Ovary (tissue), 10 donors: ENCODE results near the gene PFN2. TPM values are rescaled to one million over a fixed set of nuclear protein-coding genes. Genes with fewer than 3 reads are reported as not detected.

Source experiments
- DNase-seq, 5 donors: peaks; one replicate each; pipeline ENCODE4 v3.0.0-alpha.2; 2019 to 2020
- H3K27ac ChIP-seq, 2 donors: fragments of 200-600 bp; one replicate each; pipeline versions ENCODE4 v1.5.1 to v1.8.0; 2019 to 2022
- H3K27me3 ChIP-seq: fragments of 200-600 bp; one replicate; pipeline ENCODE4 v1.8.0; 2022
- H3K36me3 ChIP-seq: fragments of 200-600 bp; sonication (generic); one replicate; pipeline ENCODE4 v1.5.1; 2019
- H3K4me1 ChIP-seq: one replicate; pipeline ENCODE4 v1.8.1; 2013; ENCODE audit warnings: mild to moderate bottlenecking, moderate library complexity; ENCODE audit not compliant: insufficient read depth
- H3K4me3 ChIP-seq: fragments of 200-600 bp; sonication (generic); one replicate; pipeline ENCODE4 v1.5.1; 2017
- H3K9me3 ChIP-seq, 2 donors: fragments of 200-600 bp in 1 of 2; sonication (generic) in 1 of 2; one replicate each; pipeline versions ENCODE4 v1.5.1 to v1.8.1; 2013 to 2019; ENCODE audit warnings: mild to moderate bottlenecking in 1 of 2, moderate library complexity in 1 of 2
- EP300 ChIP-seq: sonication (generic); formaldehyde crosslinking; IDR thresholded peaks from one replicate; pipeline ENCODE4 v1.6.1; 2017; ENCODE audit warnings: antibody characterized with exemption
- POLR2A ChIP-seq: fragments of 450-650 bp; IDR thresholded peaks from one replicate; pipeline ENCODE4 v1.6.1; 2017; ENCODE audit warnings: antibody characterized with exemption, mild to moderate bottlenecking, moderate library complexity
- WGBS, 3 donors: extraction: QIAGEN DNeasy Blood & Tissue Kit in 1 of 3; methylation state at CpG; one replicate each; pipeline versions ENCODE4 v1.1.5 to v1.1.7; 2013 to 2017; 5-methylcytosine and 5-hydroxymethylcytosine counted together
- intact Hi-C, 4 donors: fragments of 100-400 bp; cut with DNase I; formaldehyde crosslinking; loops; one replicate each; pipeline versions ENCODE4 v1.11.0 to v1.15.1; 2022 to 2023
- long read RNA-seq, 3 donors: library from polyadenylated mRNA in 2 of 3; unstranded in 2 of 3; transcript quantifications; one replicate each; pipeline ENCODE4 v2.0.0 and lab custom pipeline, GENCODE V29; 2021 to 2026
- polyA plus RNA-seq, 2 donors: library from polyadenylated mRNA; stranded (reverse); fragments of 200-250 nt in 1 of 2; fragments of 350-450 nt in 1 of 2; fragmentation: Illumina TruSeq in 1 of 2; extraction: RNeasy Lipid Tissue Mini Kit (QIAGEN cat#74804) in 1 of 2; gene quantifications; one replicate each; pipeline ENCODE4 v1.2.3, GENCODE V29; 2013 to 2014
- total RNA-seq, 7 donors: library from RNA; depleted of rRNA in 2 of 7; stranded (reverse); fragments of >200 nt in 2 of 7; fragmentation: NEBNext Ultra II Directional in 3 of 7; extraction: Animal tissue kit (Norgen Biotek cat#: 25700) in 3 of 7; gene quantifications; one replicate each; pipeline versions ENCODE4 v1.1.0 to v1.2.4, GENCODE V29; 2016 to 2023
- TF ChIP-seq, protein P1 (sequence below), 3 donors: fragments of 450-650 bp in 2 of 3; fragments of 200-600 bp in 1 of 3; IDR thresholded peaks; one replicate each; pipeline versions ENCODE4 v1.5.1 to v1.8.0; 2016 to 2022; ENCODE audit warnings: antibody characterized with exemption in 3 of 3, mild to moderate bottlenecking in 1 of 3
- donor health status: DM: no; HTN: no; CAD: no; lungs with moderate emphysema.
- donor health status: DM: no; HTN: no; CAD: no.
- donor health status: Bipolar disorder and iron deficiency.
- donor health status: DM: yes; HTN: yes; CAD: no.
- donor health status: DM: no; HTN: no; CAD: no.
- donor health status: DM: yes; HTN: yes; CAD: no.

Gene PFN2, protein sequence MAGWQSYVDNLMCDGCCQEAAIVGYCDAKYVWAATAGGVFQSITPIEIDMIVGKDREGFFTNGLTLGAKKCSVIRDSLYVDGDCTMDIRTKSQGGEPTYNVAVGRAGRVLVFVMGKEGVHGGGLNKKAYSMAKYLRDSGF
- total RNA-seq (100 to 1,000 TPM in 1 of 7 donors, 10 to 100 TPM in 6; 48.3 to 113 (median 88.9) TPM), polyA plus RNA-seq (100 to 1,000 TPM in 1 of 2 donors, 10 to 100 TPM in 1; 83.2 to 175 TPM)
- long read RNA-seq, donor 1, transcript PFN2-203 (3 exons, 1,780 nt): major isoform, 286 of 376 reads
- long read RNA-seq, donor 1, transcript PFN2-207 (3 exons, 894 nt): minor isoform, 6 of 376 reads
- long read RNA-seq, donor 1, transcript PFN2-201 (3 exons, 2,261 nt): minor isoform, 59 of 376 reads
- long read RNA-seq, donor 1, partial matches to known transcripts: 3 of 376 reads
- long read RNA-seq, donor 1, other reads (novel, unspliced or antisense): 14 of 376 reads
- long read RNA-seq, donor 2, transcript PFN2-201 (3 exons, 2,261 nt): minor isoform, 13 of 68 reads
- long read RNA-seq, donor 2, transcript PFN2-203 (3 exons, 1,780 nt): major isoform, 55 of 68 reads
- long read RNA-seq, donor 2, partial matches to known transcripts: 0 of 68 reads
- long read RNA-seq, donor 2, other reads (novel, unspliced or antisense): 0 of 68 reads
- long read RNA-seq, donor 3, transcript PFN2-203 (3 exons, 1,780 nt): major isoform, 86 of 117 reads
- long read RNA-seq, donor 3, transcript PFN2-201 (3 exons, 2,261 nt): minor isoform, 26 of 117 reads
- long read RNA-seq, donor 3, partial matches to known transcripts: 2 of 117 reads
- long read RNA-seq, donor 3, other reads (novel, unspliced or antisense): 0 of 117 reads

DNA sequence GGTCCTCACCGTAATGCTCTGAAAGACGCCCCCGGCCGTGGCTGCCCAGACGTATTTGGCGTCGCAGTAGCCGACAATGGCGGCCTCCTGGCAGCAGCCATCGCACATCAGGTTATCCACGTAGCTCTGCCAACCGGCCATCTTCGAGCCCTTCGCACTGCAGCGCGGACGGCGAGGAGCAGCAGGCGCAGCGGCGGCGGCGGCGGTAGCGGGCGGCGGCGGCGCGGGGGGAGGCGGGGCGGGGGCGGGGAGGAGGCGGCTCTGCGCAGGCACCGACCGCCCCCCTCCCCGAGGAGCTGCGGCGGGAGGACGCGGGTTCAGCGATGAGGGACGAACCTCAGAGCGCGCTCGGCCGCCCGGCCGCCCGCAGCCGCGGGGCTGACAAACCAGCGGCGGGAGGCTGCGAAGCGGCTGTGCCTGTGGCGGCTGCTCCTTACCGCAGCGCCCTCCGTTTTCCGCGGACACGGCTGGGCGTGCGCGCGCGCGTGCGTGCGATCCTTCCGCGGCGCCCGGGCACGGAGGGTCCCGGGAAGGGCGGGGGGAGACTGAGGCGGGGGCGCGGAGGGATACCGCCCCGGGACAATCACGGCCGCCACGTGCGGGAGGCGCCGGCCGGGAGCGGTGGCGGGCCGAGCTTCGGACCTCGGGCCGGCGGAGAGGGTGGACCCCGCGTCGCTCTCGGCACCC, at the start of gene PFN2:
Gene PFN2 (minus strand): TSS at position 180 of the 687 bp plus-strand sequence. CDS start 39 bp downstream, at position 141.
- peaks cover 3% of the 10 kb centered on the region for H3K4me1 ChIP-seq
- H3K9me3 ChIP-seq: no peaks in the 10 kb centered on the region
- H3K27ac ChIP-seq: peak within 1 kb of the TSS; percentile 94 to 95
- WGBS, 3 donors: 0 to 1% (median 1%) methylated on average over 56 to 102 of the region's 102 CpGs
- H3K36me3 ChIP-seq: no peaks in the 10 kb centered on the region
- DNase-seq: peak; percentile 80 to 89 (median 84)
- H3K27me3 ChIP-seq: no peaks in the 10 kb centered on the region
- peak within 1 kb of the TSS; percentile 57 for H3K4me3 ChIP-seq
- intact Hi-C loops: loop anchor here in 1 of 4 donors (5.0 kb wide), 1 partner anchor 436 kb away; the partner anchor contains the start of gene TSC22D2
- peak; percentile 25 for TF ChIP-seq POLR2A
- TF ChIP-seq, protein P1, sequence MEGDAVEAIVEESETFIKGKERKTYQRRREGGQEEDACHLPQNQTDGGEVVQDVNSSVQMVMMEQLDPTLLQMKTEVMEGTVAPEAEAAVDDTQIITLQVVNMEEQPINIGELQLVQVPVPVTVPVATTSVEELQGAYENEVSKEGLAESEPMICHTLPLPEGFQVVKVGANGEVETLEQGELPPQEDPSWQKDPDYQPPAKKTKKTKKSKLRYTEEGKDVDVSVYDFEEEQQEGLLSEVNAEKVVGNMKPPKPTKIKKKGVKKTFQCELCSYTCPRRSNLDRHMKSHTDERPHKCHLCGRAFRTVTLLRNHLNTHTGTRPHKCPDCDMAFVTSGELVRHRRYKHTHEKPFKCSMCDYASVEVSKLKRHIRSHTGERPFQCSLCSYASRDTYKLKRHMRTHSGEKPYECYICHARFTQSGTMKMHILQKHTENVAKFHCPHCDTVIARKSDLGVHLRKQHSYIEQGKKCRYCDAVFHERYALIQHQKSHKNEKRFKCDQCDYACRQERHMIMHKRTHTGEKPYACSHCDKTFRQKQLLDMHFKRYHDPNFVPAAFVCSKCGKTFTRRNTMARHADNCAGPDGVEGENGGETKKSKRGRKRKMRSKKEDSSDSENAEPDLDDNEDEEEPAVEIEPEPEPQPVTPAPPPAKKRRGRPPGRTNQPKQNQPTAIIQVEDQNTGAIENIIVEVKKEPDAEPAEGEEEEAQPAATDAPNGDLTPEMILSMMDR (IDR thresholded peaks at IDR 0.05): peak in 1 of 3 donors; percentile 17
- no peak for TF ChIP-seq EP300

DNA sequence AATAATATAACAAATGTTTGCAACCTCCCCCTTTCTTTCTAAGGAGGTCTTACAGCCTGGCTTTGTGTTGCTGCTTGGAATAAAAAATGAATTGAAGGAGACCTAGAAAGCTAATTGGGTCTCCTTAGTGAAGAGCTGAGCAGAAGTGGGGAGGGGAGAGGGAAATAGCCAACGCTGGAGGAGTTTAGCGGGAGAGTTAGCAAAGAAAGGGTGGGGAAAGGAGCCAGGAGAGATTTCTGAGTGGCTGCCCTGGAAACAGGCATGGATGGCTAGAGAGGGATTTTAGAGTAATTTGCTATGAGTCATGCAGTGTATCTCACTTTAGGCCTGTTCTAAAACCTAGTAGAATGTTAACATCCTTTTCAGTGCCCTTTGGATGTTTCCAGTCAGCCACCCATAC, 45.2 kb upstream of the PFN2 start:
- H3K36me3 ChIP-seq: no peaks in the 10 kb centered on the region
- H3K4me1 ChIP-seq: no peaks in the 10 kb centered on the region
- H3K9me3 ChIP-seq: no peaks in the 10 kb centered on the region
- H3K27me3 ChIP-seq: no peaks in the 10 kb centered on the region
- intact Hi-C loops: no loop called here
- TF ChIP-seq, protein P1 (IDR thresholded peaks at IDR 0.05): no peak
- TF ChIP-seq POLR2A (no peak), EP300 (no peak)
- WGBS, 3 donors: 62 to 76% (median 75%) methylated on average over 2 of the region's 2 CpGs
- H3K4me3 ChIP-seq: no peak overlapping the region
- no peak for DNase-seq
- H3K27ac ChIP-seq: no peak overlapping the region

- intact Hi-C loops: no loop called here
- no peaks in the 10 kb centered on the region for H3K4me1 ChIP-seq
- H3K27ac ChIP-seq: no peak overlapping the region
- DNase-seq: no peak
- H3K4me3 ChIP-seq: no peak overlapping the region
- no peaks in the 10 kb centered on the region for H3K27me3 ChIP-seq
- H3K9me3 ChIP-seq: no peaks in the 10 kb centered on the region
- no peak for TF ChIP-seq POLR2A
- TF ChIP-seq EP300: no peak
- TF ChIP-seq, protein P1 (IDR thresholded peaks at IDR 0.05): no peak
- H3K36me3 ChIP-seq: no peaks in the 10 kb centered on the region
Observed at GRCh38 chr3:150014782-150015181, 44.1 kb upstream of the PFN2 start.

DNA sequence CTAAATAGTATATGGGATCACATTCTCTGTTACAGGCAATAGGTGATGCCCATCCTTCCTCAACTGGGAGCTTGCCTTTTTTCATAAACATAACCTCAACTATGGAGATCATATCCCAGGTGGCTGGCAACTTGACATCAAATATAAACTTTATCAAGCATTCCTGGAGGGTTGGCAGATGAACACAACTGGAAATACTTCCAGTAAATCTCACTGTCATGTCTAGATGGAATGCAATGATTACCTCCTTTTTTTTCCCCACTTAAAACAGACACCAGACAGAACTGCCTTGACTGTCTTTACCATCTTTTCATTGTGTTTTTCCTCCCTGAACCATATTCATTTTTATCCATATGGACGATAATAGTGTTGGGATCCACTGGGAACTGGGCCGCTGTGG, 43.1 kb upstream of the PFN2 start:
- Histone ChIP-seq H3K9me3 (no peaks in the 10 kb centered on the region), H3K36me3 (no peaks in the 10 kb centered on the region), H3K4me1 (no peaks in the 10 kb centered on the region), H3K4me3 (no peak overlapping the region), H3K27ac (no peak overlapping the region), H3K27me3 (no peaks in the 10 kb centered on the region)
- intact Hi-C loops: no loop called here
- TF ChIP-seq POLR2A: no peak
- TF ChIP-seq, protein P1 (IDR thresholded peaks at IDR 0.05): no peak
- TF ChIP-seq EP300: no peak
- no peak for DNase-seq
- WGBS, 3 donors: 93 to 97% (median 94%) methylated on average over 2 of the region's 2 CpGs
